Mesenchymal stem cell (in vitro differentiated cells and primary cell): ENCODE measurements around the gene SYNGR4.

ENCODE experiments used
- DNase-seq: peaks from one replicate; pipeline ENCODE4 v3.0.0-alpha.2; 2013
- H2AFZ ChIP-seq: one replicate; pipeline ENCODE4 v1.6.1; 2013; ENCODE audit warnings: low read depth, mild to moderate bottlenecking, control low read depth, inconsistent platforms, low read length, moderate library complexity
- H2AK5ac ChIP-seq: 2 replicates; pipeline ENCODE4 v1.6.1; 2013; ENCODE audit warnings: low read length, moderate library complexity, mild to moderate bottlenecking, inconsistent platforms; ENCODE audit not compliant: severe bottlenecking
- H2BK120ac ChIP-seq: one replicate; pipeline ENCODE4 v1.6.1; 2013; ENCODE audit warnings: low read depth, mild to moderate bottlenecking, inconsistent platforms, low read length, moderate library complexity
- H2BK12ac ChIP-seq, 2 experiments: one replicate each; pipeline ENCODE4 v1.6.1; 2013; ENCODE audit warnings: inconsistent platforms in 2 of 2, low read length in 2 of 2, mild to moderate bottlenecking in 2 of 2, moderate library complexity in 2 of 2, control low read depth in 1 of 2
- H2BK15ac ChIP-seq: one replicate; pipeline ENCODE4 v1.6.1; 2013; ENCODE audit warnings: mild to moderate bottlenecking, low read depth, inconsistent platforms; ENCODE audit not compliant: poor library complexity, severe bottlenecking
- H2BK5ac ChIP-seq: 2 replicates; pipeline ENCODE4 v1.6.1; 2013; ENCODE audit warnings: low read depth, mild to moderate bottlenecking, low read length, control low read depth, inconsistent platforms; ENCODE audit not compliant: poor library complexity, severe bottlenecking
- H3K14ac ChIP-seq, 2 experiments: one replicate each; pipeline ENCODE4 v1.6.1; 2013; ENCODE audit warnings: inconsistent platforms in 2 of 2, low read length in 2 of 2, control low read depth in 1 of 2, mild to moderate bottlenecking in 1 of 2, moderate library complexity in 1 of 2
- H3K18ac ChIP-seq, 2 experiments: one replicate each; pipeline ENCODE4 v1.6.1; 2013; ENCODE audit warnings: inconsistent platforms in 2 of 2, low read length in 2 of 2, control low read depth in 1 of 2, low read depth in 1 of 2, mild to moderate bottlenecking in 1 of 2
- H3K23ac ChIP-seq, 2 experiments: one replicate each; pipeline ENCODE4 v1.6.1; 2013; ENCODE audit warnings: inconsistent platforms in 2 of 2, low read length in 2 of 2, mild to moderate bottlenecking in 2 of 2, moderate library complexity in 2 of 2, control low read depth in 1 of 2
- H3K27ac ChIP-seq: 2 replicates; pipeline ENCODE4 v1.5.1; 2013; ENCODE audit warnings: mild to moderate bottlenecking, moderate library complexity, low read length, control low read depth, inconsistent platforms; ENCODE audit not compliant: poor library complexity, severe bottlenecking
- H3K27me3 ChIP-seq, 2 experiments: 2 replicates each; pipeline versions ENCODE4 v1.6.1 to v1.7.0; 2013; ENCODE audit warnings: low read length in 2 of 2, mild to moderate bottlenecking in 2 of 2, moderate library complexity in 2 of 2, control low read depth in 1 of 2, inconsistent platforms in 1 of 2; ENCODE audit not compliant: control insufficient read depth in 1 of 2, insufficient read depth in 1 of 2
- H3K36me3 ChIP-seq, 2 experiments: 2 replicates each; pipeline versions ENCODE4 v1.6.1 to v1.7.0; 2013; ENCODE audit warnings: low read length in 2 of 2, control low read depth in 1 of 2, inconsistent platforms in 1 of 2, low read depth in 1 of 2, mild to moderate bottlenecking in 1 of 2; ENCODE audit not compliant: insufficient read depth in 2 of 2, control insufficient read depth in 1 of 2
- H3K4ac ChIP-seq, 2 experiments: one replicate each; pipeline ENCODE4 v1.6.1; 2013; ENCODE audit warnings: inconsistent platforms in 2 of 2, low read length in 2 of 2, mild to moderate bottlenecking in 2 of 2, moderate library complexity in 2 of 2, control low read depth in 1 of 2, low read depth in 1 of 2
- H3K4me1 ChIP-seq: 2 replicates; pipeline ENCODE4 v1.6.1; 2013; ENCODE audit warnings: low read depth, low read length, control low read depth; ENCODE audit not compliant: control insufficient read depth, insufficient read depth
- H3K4me2 ChIP-seq: 2 replicates; pipeline ENCODE4 v1.6.1; 2013; ENCODE audit warnings: low read length, mild to moderate bottlenecking, inconsistent platforms; ENCODE audit not compliant: poor library complexity, severe bottlenecking
- H3K4me3 ChIP-seq, 2 experiments: 2 replicates each; pipeline versions ENCODE4 v1.5.1 to v1.7.0; 2013; ENCODE audit warnings: low read length in 2 of 2, mild to moderate bottlenecking in 2 of 2, control low read depth in 1 of 2, low read depth in 1 of 2; ENCODE audit not compliant: insufficient read depth in 1 of 2
- H3K79me1 ChIP-seq: replicated peaks from 2 replicates; pipeline ENCODE4 v1.6.1; 2013; ENCODE audit warnings: mild to moderate bottlenecking, control low read depth, low read length, inconsistent platforms; ENCODE audit not compliant: poor library complexity, severe bottlenecking
- H3K9ac ChIP-seq: 2 replicates; pipeline ENCODE4 v1.7.0; 2013; ENCODE audit warnings: mild to moderate bottlenecking, low read length, moderate library complexity
- H3K9me3 ChIP-seq: 2 replicates; pipeline ENCODE4 v1.7.0; 2013; ENCODE audit warnings: mild to moderate bottlenecking, low read length; ENCODE audit not compliant: control insufficient read depth
- H4K8ac ChIP-seq: one replicate; pipeline ENCODE4 v1.6.1; 2013; ENCODE audit warnings: inconsistent platforms, mild to moderate bottlenecking, low read length, moderate library complexity
- H4K91ac ChIP-seq: one replicate; pipeline ENCODE4 v1.6.1; 2013; ENCODE audit warnings: mild to moderate bottlenecking, low read length, inconsistent platforms
- WGBS: methylation state at CpG from one replicate; pipeline ENCODE4 v1.1.7; 2013; ENCODE audit warnings: mixed read lengths; 5-methylcytosine and 5-hydroxymethylcytosine counted together

Gene SYNGR4

GRCh38 chr19:48319647-48320541 is 44.3 kb upstream of the SYNGR4 start:
- Histone ChIP-seq H3K9ac (peak overlapping the region; percentile 65), H3K4me2 (no peak overlapping the region), H3K36me3 (no peaks in the 10 kb centered on the region), H2BK12ac (peak overlapping the region; percentile 97), H4K8ac (peak overlapping the region; percentile 93), H2BK120ac (peak overlapping the region; percentile 84), H3K23ac (no peak overlapping the region), H3K14ac (no peak overlapping the region), H2AK5ac (peak overlapping the region; percentile 78), H3K4me3 (peak overlapping the region in 1 of 2 experiments; percentile 28), H3K79me1 (peaks cover 4% of the 10 kb centered on the region), H2BK15ac (peak overlapping the region; percentile 99), H3K27me3 (no peaks in the 10 kb centered on the region), H3K18ac (peak overlapping the region; percentile 13 to 93), H3K9me3 (no peaks in the 10 kb centered on the region), H3K27ac (no peak overlapping the region), H2AFZ (peak overlapping the region; percentile 36), H4K91ac (peak overlapping the region; percentile 98), H3K4me1 (peaks cover 43% of the 10 kb centered on the region), H3K4ac (peak overlapping the region; percentile 86 to 87), H2BK5ac (no peak overlapping the region)
- 63% methylated on average over 11 of the region's 16 CpGs for WGBS
- DNase-seq, result peak; percentile 87

GRCh38 chr19:48321372-48321621 is 42.9 kb upstream of the SYNGR4 start:
- Histone ChIP-seq H2AFZ (no peak overlapping the region), H2AK5ac (peak overlapping the region; percentile 47), H3K9me3 (no peaks in the 10 kb centered on the region), H2BK120ac (peak overlapping the region; percentile 95), H4K8ac (peak overlapping the region; percentile 99), H2BK12ac (peak overlapping the region; percentile 81 to 86), H3K4me2 (peak overlapping the region; percentile 95), H3K27me3 (no peaks in the 10 kb centered on the region), H2BK5ac (peak overlapping the region; percentile 21), H3K23ac (peak overlapping the region in 1 of 2 experiments; percentile 75), H2BK15ac (peak overlapping the region; percentile 99), H3K27ac (peak overlapping the region; percentile 91), H3K14ac (peak overlapping the region in 1 of 2 experiments; percentile 85), H4K91ac (peak overlapping the region; percentile 98), H3K4me3 (peak overlapping the region; percentile 63 to 83), H3K9ac (peak overlapping the region; percentile 94), H3K4me1 (peaks cover 48% of the 10 kb centered on the region), H3K18ac (peak overlapping the region; percentile 92 to 95), H3K79me1 (peaks cover 4% of the 10 kb centered on the region), H3K36me3 (no peaks in the 10 kb centered on the region), H3K4ac (peak overlapping the region; percentile 95 to 97)
- 2% methylated on average over 21 of the region's 22 CpGs for WGBS
- DNase-seq, result peak; percentile 95

GRCh38 chr19:48321622-48322591 is 42.3 kb upstream of the SYNGR4 start:
- Histone ChIP-seq H3K4me2 (peak overlapping the region; percentile 95), H4K91ac (peak overlapping the region; percentile 98), H2BK15ac (peak overlapping the region; percentile 99), H2AK5ac (peak overlapping the region; percentile 81), H3K4ac (peak overlapping the region; percentile 95 to 97), H2AFZ (no peak overlapping the region), H2BK5ac (peak overlapping the region; percentile 84), H3K18ac (peak overlapping the region; percentile 92 to 95), H3K79me1 (peaks cover 4% of the 10 kb centered on the region), H3K27ac (peak overlapping the region; percentile 94), H2BK12ac (peak overlapping the region; percentile 85 to 90), H2BK120ac (peak overlapping the region; percentile 95), H3K4me1 (peaks cover 48% of the 10 kb centered on the region), H3K27me3 (no peaks in the 10 kb centered on the region), H4K8ac (peak overlapping the region; percentile 99), H3K14ac (peak overlapping the region; percentile 39 to 85), H3K23ac (peak overlapping the region in 1 of 2 experiments; percentile 75), H3K4me3 (peak overlapping the region; percentile 63 to 83), H3K36me3 (peaks cover 3% of the 10 kb centered on the region in 2 experiments), H3K9ac (peak overlapping the region; percentile 94), H3K9me3 (no peaks in the 10 kb centered on the region)
- peak; percentile 99 for DNase-seq
- WGBS, result 2% methylated on average over 61 of the region's 63 CpGs
